GM18519 (cell line): ENCODE results near the gene MYO18B.

Experiments used
- ATAC-seq: cut with Tn5 transposase; IDR thresholded peaks from one replicate; pipeline ENCODE4 v1.9.1; 2021; ENCODE audit warnings: mild to moderate bottlenecking, moderate library complexity; ENCODE audit not compliant: unreplicated experiment, low FRiP score

Gene MYO18B

DNA sequence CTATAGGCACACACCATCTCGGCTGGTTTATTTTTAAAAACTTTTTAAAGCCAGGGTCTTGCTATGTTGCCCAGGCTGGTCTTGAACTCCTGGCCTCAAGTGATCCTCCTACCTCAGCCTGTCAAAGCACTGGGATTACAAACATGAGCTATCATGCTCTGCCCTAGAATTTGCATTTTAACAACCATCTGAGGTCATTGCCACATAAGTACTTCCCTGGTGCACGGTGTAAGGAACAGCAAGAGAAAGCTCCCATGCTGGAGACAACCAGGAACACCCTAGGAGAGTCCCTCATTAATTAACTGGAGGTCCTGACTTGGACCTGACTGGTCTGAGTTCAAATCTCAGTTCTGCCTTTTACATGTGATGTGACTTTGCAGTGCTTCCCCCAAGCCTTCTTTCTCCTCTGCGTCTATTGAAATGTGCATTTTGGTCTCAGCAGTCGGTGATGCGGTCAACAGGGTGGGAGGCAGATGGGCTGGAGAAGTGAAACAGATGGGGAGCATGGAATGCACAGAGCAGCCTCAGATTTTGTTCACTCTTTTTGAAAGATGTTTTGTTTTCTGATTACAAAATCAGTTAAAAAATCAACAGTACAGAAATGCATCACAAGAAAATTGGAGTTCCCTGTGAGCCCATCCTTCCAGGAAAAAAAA, 146.5 kb downstream of the MYO18B start:
- no peak for ATAC-seq

DNA sequence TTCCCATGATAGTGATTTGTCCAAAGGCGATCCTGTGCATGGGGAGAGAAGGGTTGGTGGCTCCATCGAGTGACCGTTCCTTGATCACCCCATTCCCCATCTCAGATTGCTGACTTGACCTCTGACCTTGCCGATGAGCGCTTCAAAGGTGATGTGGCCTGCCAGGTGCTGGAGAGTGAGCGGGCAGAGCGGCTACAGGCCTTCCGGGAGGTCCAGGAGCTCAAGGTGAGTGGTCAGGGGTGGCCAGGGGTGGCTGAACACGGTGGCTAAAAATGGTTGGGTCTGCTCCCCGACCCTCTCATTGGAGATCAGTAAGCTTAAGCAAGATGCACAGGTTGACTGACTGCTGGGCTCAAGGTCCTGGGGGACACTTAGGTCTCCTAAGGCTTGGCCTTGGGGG, 148.7 kb downstream of the MYO18B start:
- ATAC-seq: no peak

DNA sequence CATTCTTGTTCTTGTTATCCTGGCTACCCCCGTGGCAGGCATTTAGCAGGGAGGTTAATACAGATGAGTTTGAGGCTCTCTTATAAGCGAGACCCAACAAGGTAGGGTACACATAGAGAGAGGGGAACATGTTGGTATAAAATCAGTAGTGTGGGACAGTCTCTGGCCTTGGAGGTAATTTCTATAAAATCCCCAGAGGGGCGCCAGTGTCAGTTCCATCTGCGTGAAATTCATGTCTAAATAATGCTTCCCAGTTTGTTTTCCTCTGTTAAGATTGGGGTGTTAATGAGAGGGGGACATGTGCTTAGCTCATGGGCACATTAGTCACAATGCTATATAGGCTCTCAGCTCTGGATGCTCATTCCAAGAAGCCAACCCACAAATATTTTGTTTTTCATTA, 150.7 kb downstream of the MYO18B start:
- ATAC-seq: no peak

DNA sequence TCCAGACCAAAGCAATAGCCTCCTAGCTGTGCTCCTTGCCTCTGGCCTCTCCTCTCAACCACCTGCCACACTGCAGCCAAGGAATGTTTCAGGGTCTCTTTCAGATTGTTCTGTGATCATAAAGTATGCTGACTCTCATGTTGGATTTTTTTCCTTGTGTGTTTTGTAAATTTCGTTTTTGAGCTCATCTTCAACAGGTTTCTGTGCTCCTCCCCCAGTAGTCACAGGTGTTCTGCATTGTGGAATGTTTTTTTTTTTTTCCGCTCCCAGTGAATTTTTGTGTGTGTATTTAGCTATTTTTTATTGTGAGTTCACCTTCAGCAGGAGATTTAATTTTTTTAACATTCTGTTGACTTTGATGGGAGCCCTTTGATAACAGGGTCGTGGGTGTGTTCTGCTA, 153.7 kb downstream of the MYO18B start:
- ATAC-seq: no peak

DNA sequence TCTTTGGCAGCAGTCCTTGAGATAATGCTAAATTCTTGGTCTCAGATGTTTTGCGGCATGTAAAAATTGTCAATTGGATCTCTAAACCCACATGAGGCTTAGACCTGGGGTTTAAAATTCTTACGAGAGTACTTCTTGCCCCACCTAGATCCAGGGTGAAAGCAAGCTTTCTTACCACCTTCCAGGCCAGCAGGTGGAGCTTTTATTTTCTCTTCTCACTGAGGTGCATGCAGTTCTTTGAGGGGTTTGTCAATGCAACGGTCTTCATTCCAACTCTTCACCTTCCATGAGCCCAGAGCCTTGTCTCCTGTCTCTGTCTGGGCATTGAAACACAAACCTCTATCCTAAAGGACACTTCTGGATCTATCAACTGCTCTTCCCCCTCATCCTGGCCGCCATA, 154.1 kb downstream of the MYO18B start:
- no peak for ATAC-seq

DNA sequence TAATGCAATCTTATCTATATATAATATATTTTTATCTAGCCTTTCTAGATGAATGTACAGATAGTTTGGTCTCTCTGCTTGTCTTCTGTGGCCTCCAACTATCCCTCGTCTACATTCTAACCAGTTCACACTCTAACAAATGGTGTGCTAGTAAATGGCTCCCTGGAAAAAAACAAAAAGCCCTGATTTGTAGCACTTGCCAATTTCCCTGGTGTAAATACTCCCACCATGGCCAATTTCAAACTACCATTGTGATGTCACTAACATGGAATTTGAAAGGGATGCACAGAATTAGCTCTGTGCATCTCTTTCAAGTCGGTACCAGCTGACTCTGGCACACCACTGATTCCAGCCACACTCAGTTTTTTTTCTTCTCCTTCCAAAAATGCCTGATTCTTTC, 154.6 kb downstream of the MYO18B start:
- no peak for ATAC-seq

DNA sequence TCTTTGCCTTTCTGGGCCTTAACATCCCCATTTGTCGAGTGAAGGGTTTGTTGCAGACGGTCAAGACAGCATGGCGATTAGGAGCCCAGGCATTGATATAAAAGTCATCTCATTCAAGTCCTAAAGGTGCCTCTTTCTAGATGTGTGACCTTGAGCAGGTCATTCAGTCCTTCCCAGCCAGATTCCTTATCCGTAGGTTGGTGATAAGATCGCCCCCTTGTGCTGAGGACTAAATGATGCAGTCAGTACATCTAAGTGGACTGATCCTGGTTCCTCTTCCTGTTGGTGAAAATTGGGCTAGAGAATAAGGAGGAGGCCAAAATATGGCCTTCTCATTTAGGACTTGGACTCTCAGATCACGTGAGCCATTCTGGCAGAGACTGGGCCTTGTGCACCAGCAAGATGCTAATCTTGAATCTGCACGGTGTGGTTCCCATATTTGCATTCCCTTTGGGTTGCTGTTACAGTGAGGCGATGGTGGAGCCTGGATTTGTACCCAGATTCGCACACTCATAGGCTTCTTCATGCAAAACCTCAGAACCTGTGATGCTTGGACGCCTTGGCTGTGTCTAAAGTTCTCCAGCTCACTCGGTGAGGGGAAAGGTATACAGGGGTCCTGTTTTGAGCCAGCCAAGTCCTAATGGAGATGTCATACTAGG, 156.8 kb downstream of the MYO18B start:
- ATAC-seq: no peak

DNA sequence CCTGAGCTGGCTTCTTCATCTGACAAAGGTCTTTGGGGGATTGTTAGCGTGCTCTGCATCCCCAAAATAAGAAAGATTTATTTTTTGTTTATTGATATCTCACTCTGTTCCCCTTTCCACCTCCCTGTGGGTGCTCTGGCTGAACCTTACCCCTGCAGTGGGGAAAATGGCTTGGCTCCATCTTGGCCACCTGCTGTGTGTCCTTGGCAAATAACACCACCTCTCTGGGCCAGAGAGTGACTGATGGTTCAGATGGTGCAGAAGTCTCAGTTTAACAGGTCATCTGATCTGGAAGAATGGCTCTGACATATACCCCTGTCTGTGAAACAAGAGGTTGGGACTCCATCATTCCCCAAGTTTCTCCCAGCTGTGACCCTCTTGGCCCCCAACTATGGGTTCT, 157.6 kb downstream of the MYO18B start:
- ATAC-seq: no peak

DNA sequence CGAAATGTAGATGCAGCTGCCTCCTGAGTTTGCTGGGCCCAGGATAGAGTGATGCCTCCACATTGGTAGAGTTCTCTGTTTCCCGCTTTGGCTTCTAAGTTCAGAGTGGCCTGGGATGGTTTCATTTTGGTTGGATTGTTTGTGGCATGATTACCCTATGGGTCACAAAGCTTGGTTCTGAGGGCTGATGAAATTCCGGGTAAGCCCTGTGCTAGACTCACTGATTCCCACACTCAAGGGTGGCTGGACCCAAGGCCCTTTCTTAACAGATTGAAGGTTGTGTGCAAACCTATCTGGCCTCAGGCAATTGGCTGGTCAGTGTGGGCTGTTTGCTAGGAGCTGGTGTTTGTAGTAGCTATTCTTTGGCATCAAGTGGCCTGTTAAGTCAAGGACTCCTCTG, 158.4 kb downstream of the MYO18B start:
- no peak for ATAC-seq

DNA sequence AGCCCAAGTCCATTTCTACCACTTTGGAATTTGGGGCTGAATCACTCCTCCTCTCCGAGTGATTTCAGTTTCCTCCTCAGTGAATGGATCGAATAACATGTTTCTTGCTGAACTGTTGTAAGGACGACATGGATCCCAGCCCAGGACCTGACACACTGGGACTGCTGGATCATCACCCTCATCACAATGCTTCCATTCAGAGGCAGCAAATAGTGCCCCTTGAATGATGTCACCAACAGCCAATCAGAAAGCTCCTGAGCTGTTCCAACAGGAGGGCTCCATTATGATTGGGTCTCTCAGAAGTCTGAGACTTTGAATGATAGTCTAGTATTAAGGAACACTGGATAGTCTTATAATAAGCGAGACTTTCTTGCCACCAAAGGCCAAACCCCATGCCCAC, 158.9 kb downstream of the MYO18B start:
- ATAC-seq: no peak

DNA sequence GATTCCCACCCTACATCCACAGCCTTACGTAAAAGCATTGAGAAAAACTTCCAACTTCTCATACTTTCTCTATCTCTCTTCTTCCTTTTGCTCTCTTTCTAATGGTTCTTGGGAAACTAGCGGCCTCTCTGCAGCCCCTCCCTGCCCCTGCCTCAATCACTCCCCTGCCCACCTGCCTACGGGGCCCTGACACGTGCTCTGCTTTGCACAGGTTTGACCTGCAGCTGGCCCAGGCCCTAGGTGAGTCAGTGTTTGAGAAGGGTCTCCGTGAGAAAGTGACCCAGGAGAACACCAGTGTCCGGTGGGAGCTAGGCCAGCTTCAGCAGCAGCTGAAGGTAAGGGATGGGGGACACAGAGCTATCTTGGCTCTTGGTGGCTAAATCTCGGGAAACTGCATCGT, 160.4 kb downstream of the MYO18B start:
- no peak for ATAC-seq

DNA sequence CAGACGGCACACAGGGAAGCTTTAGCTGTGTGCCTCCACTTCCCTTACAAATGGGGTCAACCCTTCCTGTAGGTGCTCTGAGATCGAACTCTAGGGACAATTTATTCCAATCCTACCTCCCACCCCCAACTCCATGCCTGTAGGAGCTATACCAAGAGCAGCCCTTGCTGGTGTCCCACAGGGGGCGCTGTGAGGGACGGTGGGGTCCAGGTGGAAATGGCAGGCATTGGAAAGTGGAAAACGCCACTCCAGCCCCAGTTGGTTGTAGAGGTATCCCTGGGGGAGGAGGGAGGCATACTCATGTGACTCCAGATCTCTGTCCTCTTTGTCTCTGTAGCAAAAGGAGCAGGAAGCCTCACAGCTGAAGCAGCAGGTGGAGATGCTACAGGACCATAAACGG, 161.3 kb downstream of the MYO18B start:
- ATAC-seq: no peak

DNA sequence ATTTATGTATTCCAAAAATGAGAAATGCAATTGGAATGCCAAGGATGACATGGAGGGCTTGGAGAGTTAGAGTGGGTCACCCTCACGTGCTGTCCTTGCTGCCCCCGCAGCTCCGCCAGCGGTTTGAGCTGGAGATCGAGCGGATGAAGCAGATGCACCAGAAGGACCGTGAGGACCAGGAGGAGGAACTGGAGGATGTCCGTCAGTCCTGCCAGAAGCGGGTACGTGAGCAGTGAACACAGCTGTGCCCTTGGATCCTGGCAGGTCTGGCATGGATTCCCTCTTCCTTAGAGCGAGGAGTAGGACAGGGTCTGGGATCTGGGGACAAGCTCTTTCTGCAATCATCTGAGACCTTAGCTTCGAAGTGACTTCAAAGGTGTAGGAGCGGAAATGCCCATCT, 166.2 kb downstream of the MYO18B start:
- ATAC-seq: no peak

DNA sequence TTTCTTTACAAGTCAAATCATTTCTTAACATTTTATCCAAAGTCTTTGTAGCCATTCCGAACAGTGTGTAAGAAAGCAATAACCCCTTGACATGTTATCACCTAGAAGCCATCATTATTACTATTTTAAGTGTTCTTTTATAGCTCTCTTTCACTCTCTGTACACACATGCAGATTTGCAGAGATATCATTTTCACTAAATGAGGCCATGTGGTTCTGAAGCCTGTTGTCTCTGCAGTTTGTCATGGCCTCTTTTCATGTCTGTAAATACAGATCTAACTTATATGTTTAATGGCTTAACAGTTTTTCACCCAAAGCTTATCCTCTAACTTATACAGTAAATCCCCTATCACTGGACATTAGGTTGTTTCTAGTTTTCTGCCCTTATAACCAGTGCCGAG, 166.8 kb downstream of the MYO18B start:
- ATAC-seq: no peak

DNA sequence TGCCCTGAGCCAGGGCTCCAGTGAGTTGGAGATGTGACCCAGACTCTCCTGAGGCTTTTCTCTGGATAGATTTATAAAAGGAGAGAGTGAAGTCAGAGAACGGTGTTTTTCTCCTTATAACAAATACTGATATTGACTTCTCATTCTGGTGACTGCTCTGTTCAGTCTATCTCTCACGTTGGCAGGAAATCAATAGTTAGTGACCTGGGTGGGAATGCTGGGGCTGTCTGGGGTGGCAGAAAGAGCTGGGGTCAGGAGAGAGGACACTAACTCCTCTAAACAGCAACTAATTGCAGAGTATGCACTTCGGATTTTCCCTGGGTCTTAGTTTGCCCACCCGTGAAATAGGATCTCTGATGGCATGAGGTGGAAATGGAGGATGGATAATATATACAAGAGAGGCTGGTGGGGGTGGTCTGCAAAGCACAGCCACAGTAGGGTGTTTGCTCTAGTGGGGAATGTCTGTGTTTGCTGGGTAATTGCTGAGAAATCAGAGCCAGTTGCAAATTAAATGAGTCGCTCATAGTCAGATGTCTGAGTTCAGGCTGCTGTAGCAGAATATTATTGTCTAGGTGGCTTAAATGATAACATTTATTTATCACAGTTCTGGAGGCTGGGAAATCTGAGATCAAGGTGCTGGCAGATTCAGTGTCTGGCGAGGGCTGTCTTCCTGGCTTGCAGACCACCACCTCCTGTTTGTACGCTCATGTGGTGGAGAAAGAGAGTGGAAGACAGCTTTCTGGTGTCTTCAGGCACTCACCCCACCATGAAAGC, 167.8 kb downstream of the MYO18B start:
- ATAC-seq: no peak

DNA sequence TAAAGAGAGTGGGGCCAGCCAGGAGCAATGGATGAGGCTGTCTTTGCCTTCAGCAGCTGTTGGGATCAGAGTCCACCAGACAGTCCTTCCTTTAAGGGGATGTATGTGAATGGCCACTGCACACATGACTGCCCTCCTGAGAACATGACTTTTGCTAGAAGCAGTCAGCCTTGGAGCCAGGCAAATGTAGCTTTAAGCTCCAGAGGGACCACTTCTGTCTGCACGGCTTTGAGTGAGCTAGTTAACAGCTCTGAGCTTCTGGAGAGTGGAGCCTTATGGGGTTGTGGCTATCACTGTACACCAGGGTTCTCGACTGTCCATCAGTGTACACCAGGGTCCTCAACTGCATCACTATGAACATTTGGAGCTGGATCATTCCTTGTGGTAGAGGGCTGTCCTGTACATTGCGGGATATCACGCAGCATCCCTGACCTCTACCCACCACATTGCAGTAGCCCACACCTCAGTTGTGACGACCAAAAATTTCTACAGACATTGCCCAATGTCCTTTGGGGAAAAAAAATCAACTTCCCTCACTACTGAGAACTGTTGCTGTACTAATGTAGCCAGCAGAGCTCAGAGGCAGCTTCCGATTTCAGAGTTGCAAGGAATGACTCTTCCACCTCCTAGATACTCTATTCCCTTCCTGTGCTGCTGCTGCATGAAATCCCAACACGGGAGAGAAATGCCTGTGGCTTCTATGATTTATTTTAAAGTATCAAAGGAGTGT, 169.4 kb downstream of the MYO18B start:
- ATAC-seq: no peak

DNA sequence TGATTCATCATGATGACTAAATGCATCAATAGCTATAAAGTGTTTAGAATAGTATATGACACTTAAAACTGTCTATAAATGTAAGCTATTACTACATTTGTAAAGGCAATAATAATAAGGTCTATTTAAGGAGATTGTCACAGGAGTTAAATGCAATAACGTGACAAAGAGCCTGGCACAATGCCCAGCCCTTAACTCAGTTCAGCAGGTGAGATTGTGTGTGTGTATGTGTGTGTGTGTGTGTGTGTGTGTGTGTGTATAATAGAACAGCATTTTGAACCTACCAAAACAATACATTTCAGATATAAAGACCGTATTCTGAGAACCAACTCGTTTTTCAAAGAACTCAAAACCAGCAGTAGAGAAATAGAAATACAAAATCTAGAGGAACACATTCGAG, 177.5 kb downstream of the MYO18B start:
- ATAC-seq: no peak

DNA sequence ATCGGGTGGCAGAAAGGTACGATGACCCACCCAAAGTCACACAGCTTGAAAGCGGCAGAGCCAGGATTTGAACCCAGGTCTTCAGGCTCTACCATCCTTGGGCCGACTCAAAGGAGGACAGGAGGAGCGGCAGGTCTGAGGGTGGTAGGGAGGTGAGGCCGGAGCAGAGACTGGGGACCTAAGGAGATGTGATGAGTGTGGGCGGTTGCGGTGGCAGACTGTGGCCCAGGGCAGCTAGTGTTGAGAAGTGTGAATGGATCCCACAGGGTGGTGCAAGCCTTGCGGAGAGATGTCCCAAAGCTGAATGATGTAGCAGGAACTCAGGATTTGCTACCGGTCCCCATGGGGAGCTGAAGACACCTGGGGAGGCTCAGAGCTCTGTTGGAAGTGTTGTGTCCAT, 180.2 kb downstream of the MYO18B start:
- no peak for ATAC-seq

DNA sequence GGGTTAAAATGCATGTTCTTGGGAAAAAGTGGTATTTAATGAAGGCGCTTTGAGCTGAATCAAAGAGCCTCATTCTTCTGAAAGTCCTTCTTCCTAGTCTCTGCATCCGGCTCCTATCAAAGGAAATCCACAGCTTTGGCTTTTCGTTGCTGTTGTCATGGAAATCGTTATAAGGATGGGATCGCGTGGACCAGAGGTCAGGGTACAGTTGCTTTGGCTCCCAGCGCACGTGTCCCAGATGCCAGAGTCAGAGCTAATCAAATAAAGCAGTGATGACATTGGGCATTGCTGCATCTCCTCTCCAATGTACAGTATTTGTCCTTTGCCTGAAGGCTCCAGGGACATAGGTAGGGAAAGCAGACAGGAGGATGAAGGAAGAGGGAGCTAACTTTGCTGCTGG, 181.9 kb downstream of the MYO18B start:
- no peak for ATAC-seq

DNA sequence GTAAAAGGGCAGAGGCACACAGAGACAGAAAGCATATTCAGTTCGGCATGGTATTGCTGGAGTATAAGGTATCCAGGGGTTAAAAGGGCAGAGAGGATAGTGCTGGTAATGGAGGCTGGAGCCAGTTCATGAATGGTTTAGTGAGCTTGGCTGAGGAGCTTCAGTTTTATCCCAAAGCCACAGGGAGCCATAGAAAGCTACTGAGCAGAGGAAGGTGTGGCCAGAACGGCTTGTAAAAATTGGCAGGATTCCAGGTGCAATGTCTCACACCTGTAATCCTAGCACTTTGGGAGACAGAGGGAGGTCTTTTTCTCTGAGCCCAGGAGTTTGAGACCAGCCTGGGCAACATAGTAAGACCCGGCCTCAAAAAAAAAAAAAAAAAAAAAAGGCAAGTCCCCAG, 186.1 kb downstream of the MYO18B start:
- no peak for ATAC-seq

DNA sequence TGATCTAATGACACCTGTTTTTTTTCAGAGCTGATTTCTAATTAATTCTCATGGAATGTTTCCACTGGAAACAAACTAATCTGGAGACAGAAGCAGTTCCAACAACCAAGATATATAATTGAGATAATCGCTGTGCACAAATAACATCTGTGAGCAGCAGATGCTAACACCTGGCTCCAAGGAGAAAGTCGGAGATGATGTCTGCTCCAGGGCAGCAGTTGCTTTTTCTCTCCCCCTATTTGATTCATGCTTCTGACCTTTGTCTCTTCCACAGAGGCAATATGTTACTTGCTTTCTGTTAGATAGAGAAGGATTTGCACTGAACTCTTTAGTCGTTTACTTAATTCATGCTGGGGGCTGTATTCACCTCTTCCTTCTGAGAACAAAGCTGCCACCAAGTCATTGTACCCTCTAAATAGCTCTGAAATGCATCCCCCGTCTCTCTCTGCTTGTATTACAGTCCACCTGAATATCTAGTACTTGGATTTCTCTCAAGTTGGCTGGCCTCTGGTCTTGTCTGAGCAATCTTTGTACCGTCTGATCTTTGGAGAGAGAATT, 187.4 kb downstream of the MYO18B start:
- ATAC-seq: no peak
